HepG2 (cell line): ENCODE measurements around the gene GNA12. TPM values are rescaled to one million over a fixed set of nuclear protein-coding genes. Genes with fewer than 3 reads are reported as not detected.

ENCODE experiments used
- ATAC-seq: fragments of 200-7000 bp; cut with Tn5 transposase; 3 replicates; pipeline ENCODE4 v1.9.1; 2020; ENCODE audit warnings: mild to moderate bottlenecking, moderate library complexity
- BruUV-seq: library from RNA; stranded (reverse); fragments of 400-500 nt; replicated peaks from 2 replicates; lab custom pipeline; 2021; lab: Mats Ljungman, UMichigan
- CTCF ChIA-PET: fragments of 300-600 bp; formaldehyde crosslinking; extraction: SDS; loops from one replicate; lab custom pipeline; 2021; ENCODE audit warnings: low total read pairs, inconsistent platforms, low intra/inter-chr PET ratio; lab: Yijun Ruan, JAX
- POLR2A ChIA-PET: fragments of 350-600 bp; sonication (Branson Sonifier 250); formaldehyde crosslinking; loops from one replicate; lab custom pipeline; 2020; ENCODE audit warnings: antibody characterized with exemption, inconsistent platforms; lab: Yijun Ruan, JAX
- DNase-seq: peaks from one replicate; pipeline ENCODE4 v3.0.0-alpha.2; 2015; ENCODE audit warnings: low spot score
- FAIRE-seq: peaks from 3 replicates; lab custom pipeline; 2011; peaks lifted over from hg19 to GRCh38; lab: Jason Lieb, UNC
- H2AFZ ChIP-seq: one replicate; pipeline ENCODE4 v1.6.1; 2011; ENCODE audit warnings: low read length, inconsistent platforms
- H3K27ac ChIP-seq: fragments of 300-600 bp; 3 replicates; pipeline ENCODE4 v1.8.0; 2011; ENCODE audit warnings: mixed run types, mild to moderate bottlenecking, mixed read lengths, low read length, inconsistent platforms; ENCODE audit not compliant: insufficient read depth; ENCODE audit errors: extremely low read length
- H3K27me3 ChIP-seq, 2 experiments: fragments of 200-600 bp in 1 of 2; 2 replicates in 1 of 2; 3 replicates in 1 of 2; pipeline versions ENCODE4 v1.6.0 to v1.8.0; 2011; ENCODE audit warnings: low read length in 2 of 2, mild to moderate bottlenecking in 2 of 2, moderate library complexity in 2 of 2, inconsistent platforms in 1 of 2; ENCODE audit not compliant: insufficient read depth in 2 of 2, control insufficient read depth in 1 of 2
- H3K36me3 ChIP-seq, 2 experiments: fragments of 200-600 bp in 1 of 2; replicated peaks in 1 of 2; 2 replicates in 1 of 2; 3 replicates in 1 of 2; pipeline versions ENCODE4 v1.5.1 to v1.8.0; 2011; ENCODE audit warnings: low read length in 2 of 2, inconsistent platforms in 1 of 2; ENCODE audit not compliant: insufficient read depth in 2 of 2, control insufficient read depth in 1 of 2
- H3K4me1 ChIP-seq: 2 replicates; pipeline ENCODE4 v1.5.1; 2012; ENCODE audit warnings: low read length, inconsistent platforms; ENCODE audit not compliant: insufficient read depth
- H3K4me2 ChIP-seq: 2 replicates; pipeline ENCODE4 v1.6.0; 2011; ENCODE audit warnings: low read depth, low read length, inconsistent platforms
- H3K4me3 ChIP-seq, 3 experiments: fragments of 200-600 bp in 1 of 3; sonication (generic), shearing (Covaris generic) in 1 of 3; replicated peaks in 1 of 3; 2 replicates each; pipeline ENCODE4 v1.5.1; 2011 to 2016; ENCODE audit warnings: low read length in 3 of 3, inconsistent platforms in 2 of 3, low read depth in 2 of 3, mild to moderate bottlenecking in 2 of 3, control low read depth in 1 of 3, mixed read lengths in 1 of 3; ENCODE audit not compliant: insufficient read depth in 1 of 3
- H3K79me2 ChIP-seq: one replicate; pipeline ENCODE4 v1.6.1; 2011; ENCODE audit warnings: low read length, inconsistent platforms; ENCODE audit not compliant: insufficient read depth
- H3K9ac ChIP-seq: 2 replicates; pipeline ENCODE4 v1.6.0; 2011; ENCODE audit warnings: mild to moderate bottlenecking, low read depth, low read length, inconsistent platforms; ENCODE audit not compliant: insufficient read depth
- H3K9me3 ChIP-seq: 2 replicates; pipeline ENCODE4 v1.5.1; 2012; ENCODE audit warnings: mild to moderate bottlenecking, low read length
- H4K20me1 ChIP-seq: 2 replicates; pipeline ENCODE4 v1.6.0; 2011; ENCODE audit warnings: inconsistent platforms, mild to moderate bottlenecking, low read length, moderate library complexity; ENCODE audit not compliant: insufficient read depth
- CTCF ChIP-seq: sonication (generic); formaldehyde crosslinking; IDR thresholded peaks from 2 replicates; pipeline ENCODE4 v1.5.0; 2020; ENCODE audit warnings: mild to moderate bottlenecking, missing genetic modification reagents, moderate library complexity
- EED ChIP-seq: sonication (generic); formaldehyde crosslinking; IDR thresholded peaks from 2 replicates; pipeline ENCODE4 v1.5.0; 2020; ENCODE audit warnings: mild to moderate bottlenecking, missing genetic modification reagents
- GATAD1 ChIP-seq: IDR thresholded peaks from 2 replicates; pipeline ENCODE4 v1.6.1; 2016; ENCODE audit warnings: missing genetic modification reagents, missing compliant biosample characterization
- HNRNPL ChIP-seq: fragments of 200-400 bp; formaldehyde crosslinking; IDR thresholded peaks from 2 replicates; pipeline ENCODE4 v1.6.1; 2017; ENCODE audit warnings: mild to moderate bottlenecking, low read depth, low read length
- TOPORS ChIP-seq: sonication (generic); formaldehyde crosslinking; IDR thresholded peaks from 2 replicates; pipeline ENCODE4 v1.8.0; 2023; ENCODE audit warnings: mild to moderate bottlenecking, missing genetic modification reagents
- XRCC5 ChIP-seq: fragments of 200-400 bp; formaldehyde crosslinking; optimal IDR thresholded peaks from 2 replicates; pipeline ENCODE3; 2017; ENCODE audit warnings: mild to moderate bottlenecking, low read length
- ZBTB38 ChIP-seq: sonication (generic); formaldehyde crosslinking; IDR thresholded peaks from 2 replicates; pipeline ENCODE4 v1.5.1; 2020; ENCODE audit warnings: mild to moderate bottlenecking, missing genetic modification reagents
- ZNF703 ChIP-seq: sonication (generic); formaldehyde crosslinking; IDR thresholded peaks from 2 replicates; pipeline ENCODE4 v1.5.1; 2020; ENCODE audit warnings: missing genetic modification reagents, mild to moderate bottlenecking, moderate library complexity, borderline replicate concordance
- WGBS: methylation state at CpG from one replicate; pipeline ENCODE4 v1.1.6; 2017; ENCODE audit warnings: low lambda C conversion rate; 5-methylcytosine and 5-hydroxymethylcytosine counted together
- in situ Hi-C: cut with HindIII; loops from 2 replicates; pipeline ENCODE4 v1.10.0; 2017; ENCODE audit warnings: low pct_unique_long_range_greater_than_20kb; ENCODE audit not compliant: extremely low pct_ligation_motif_present
- intact Hi-C: fragments of 100-400 bp; cut with micrococcal nuclease; formaldehyde crosslinking; loops from one replicate; pipeline ENCODE4 v1.10.0; 2022; ENCODE audit not compliant: unreplicated experiment
- polyA plus RNA-seq, 8 experiments: library from polyadenylated mRNA; depleted of rRNA in 3 of 8; stranded (reverse) in 7 of 8; unstranded in 1 of 8; fragments of >200 nt; fragmentation: Illumina TruSeq in 4 of 8; extraction: Trizol in 4 of 8; gene quantifications; 2 replicates each; pipeline versions ENCODE4 v1.2.1 to v1.2.3, GENCODE V29; 2011 to 2016; ENCODE audit warnings: low read depth in 4 of 8, missing spikeins in 1 of 8, mixed read lengths in 1 of 8; ENCODE audit not compliant: insufficient read depth in 1 of 8
- total RNA-seq, 5 experiments: library from RNA; depleted of rRNA; stranded (reverse); fragments of >200 nt; fragmentation: Illumina TruSeq; extraction: Trizol; gene quantifications; 2 replicates each; pipeline ENCODE4 v1.2.3, GENCODE V29; 2016; ENCODE audit warnings: low read depth in 1 of 5

Gene GNA12
- total and polyA plus RNA-seq, 2 of the 13 experiments (the other 11 are each of a cell fraction or from before 2014, with no cell fraction given), result 16.2 to 50.9 TPM

- BruUV-seq, result no TSS peak
- peak; percentile 61 for ATAC-seq
- peaks cover 6 to 21% of the 10 kb centered on the region in 2 experiments; a peak in 3 of 5 replicates for H3K36me3 ChIP-seq
- no peak overlapping the region for H3K9ac ChIP-seq
- FAIRE-seq, result no peak
- H4K20me1 ChIP-seq, result no peaks in the 10 kb centered on the region
- POLR2A ChIA-PET, result interaction anchor here (0.8 kb wide), 1 partner anchor 25 kb away, joined by 3 read pairs; no protein-coding TSS in a partner anchor
- intact Hi-C loops, result no loop called here
- H3K27ac ChIP-seq, result no peak overlapping the region
- in situ Hi-C loops, result no loop called here
- TF ChIP-seq ZNF703 (CRISPR knock-in tag), result no peak
- no peak for TF ChIP-seq TOPORS (CRISPR knock-in tag)
- TF ChIP-seq EED (CRISPR knock-in tag), result no peak
- TF ChIP-seq XRCC5, result peak; percentile 57
- peak; percentile 98 for TF ChIP-seq HNRNPL
- TF ChIP-seq CTCF (CRISPR knock-in tag), result peak; percentile 64
- TF ChIP-seq ZBTB38 (CRISPR knock-in tag), result 0 out of 2 replicates have a peak, but pooled peaks have one; percentile 22
- no peak for TF ChIP-seq GATAD1 (CRISPR knock-in tag)
- no peak overlapping the region for H3K4me2 ChIP-seq
- CTCF ChIA-PET, result interaction anchor here (1.2 kb wide), 1 partner anchor 48 kb away, joined by 7 read pairs; no protein-coding TSS in a partner anchor
- H3K4me1 ChIP-seq, result no peaks in the 10 kb centered on the region
- 71% methylated on average over 10 of the region's 16 CpGs for WGBS
- no peaks in the 10 kb centered on the region for H3K9me3 ChIP-seq
- no peak overlapping the region for H3K4me3 ChIP-seq
- no peak overlapping the region for H2AFZ ChIP-seq
- H3K27me3 ChIP-seq, result no peaks in the 10 kb centered on the region
- no peak for DNase-seq
- no peaks in the 10 kb centered on the region for H3K79me2 ChIP-seq
Observed at GRCh38 chr7:2719007-2719406, 125.1 kb downstream of the GNA12 start.
